Activated CD8-positive, alpha-beta memory T cell treated with anti-CD3 and anti-CD28 coated beads, Interleukin-2, amount 50 U/mL, for 48 hours (primary cell): ENCODE data around the gene LIN7A.

ENCODE experiments used
- DNase-seq: peaks from one replicate; pipeline ENCODE4 v3.0.0-alpha.2; 2020

Gene LIN7A, protein sequence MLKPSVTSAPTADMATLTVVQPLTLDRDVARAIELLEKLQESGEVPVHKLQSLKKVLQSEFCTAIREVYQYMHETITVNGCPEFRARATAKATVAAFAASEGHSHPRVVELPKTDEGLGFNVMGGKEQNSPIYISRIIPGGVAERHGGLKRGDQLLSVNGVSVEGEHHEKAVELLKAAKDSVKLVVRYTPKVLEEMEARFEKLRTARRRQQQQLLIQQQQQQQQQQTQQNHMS

DNA sequence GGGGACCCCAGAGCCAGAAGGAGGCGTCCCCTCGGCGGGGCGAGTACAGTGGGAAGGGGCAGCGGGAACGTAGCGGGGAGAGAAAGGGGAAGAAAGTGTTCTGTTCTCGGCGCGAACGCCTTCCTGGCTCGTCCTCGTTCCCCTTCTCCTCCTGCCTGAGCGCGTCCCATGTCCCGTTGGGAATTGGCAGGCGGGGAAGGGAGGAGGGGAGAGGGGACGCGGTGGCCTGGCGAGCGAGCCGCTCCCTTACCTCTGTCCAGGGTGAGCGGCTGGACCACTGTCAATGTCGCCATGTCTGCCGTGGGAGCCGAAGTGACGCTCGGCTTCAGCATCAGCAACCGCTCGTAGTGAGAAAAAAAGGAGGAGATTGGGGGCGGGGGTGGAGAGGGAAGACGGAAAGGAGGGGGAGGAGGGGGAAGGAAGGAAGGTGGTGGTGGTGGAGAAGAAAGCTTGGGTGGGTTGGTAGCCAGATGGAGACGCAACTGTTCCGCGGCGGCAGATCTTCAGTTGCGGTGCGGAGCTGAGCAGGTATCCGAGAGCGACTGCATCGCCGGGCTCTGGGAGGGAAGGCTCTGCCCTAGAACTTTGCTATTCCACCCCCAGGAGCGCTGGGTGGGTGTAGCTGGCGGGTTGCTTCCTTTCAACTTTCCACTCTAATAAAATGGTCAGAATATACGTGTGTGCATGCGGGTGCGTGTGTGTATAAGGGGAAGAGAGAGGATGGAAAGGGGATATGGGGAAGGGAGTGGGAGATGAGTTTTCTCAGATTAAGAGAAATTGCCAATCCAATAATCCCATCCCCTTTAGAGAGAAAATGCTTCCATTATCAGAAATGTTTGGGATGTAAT, at the start of gene LIN7A:
LIN7A (minus strand) TSS at position 544 of the 848 bp plus-strand sequence; CDS start at position 332, 212 bp downstream.
- DNase-seq, result no peak

DNA sequence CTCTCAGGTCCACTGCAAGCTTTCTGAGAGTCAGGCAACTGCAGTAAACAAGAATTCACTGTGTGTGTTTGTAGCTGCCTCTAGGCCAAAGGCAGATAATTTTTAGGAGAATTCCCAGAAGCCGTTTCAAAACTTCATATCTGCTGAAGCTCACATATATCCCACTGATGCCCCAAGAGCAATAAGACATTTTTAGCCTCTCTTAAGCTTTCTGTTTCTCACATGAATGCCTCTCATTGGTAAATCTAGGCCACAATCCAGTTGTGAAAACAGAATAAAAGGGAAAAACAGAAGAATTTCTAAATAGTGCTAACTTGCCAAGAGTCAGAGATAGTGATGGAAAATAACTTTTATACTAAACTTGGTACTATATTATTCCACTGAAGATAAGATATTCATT, 48.5 kb upstream of the LIN7A start:
- no peak for DNase-seq

DNA sequence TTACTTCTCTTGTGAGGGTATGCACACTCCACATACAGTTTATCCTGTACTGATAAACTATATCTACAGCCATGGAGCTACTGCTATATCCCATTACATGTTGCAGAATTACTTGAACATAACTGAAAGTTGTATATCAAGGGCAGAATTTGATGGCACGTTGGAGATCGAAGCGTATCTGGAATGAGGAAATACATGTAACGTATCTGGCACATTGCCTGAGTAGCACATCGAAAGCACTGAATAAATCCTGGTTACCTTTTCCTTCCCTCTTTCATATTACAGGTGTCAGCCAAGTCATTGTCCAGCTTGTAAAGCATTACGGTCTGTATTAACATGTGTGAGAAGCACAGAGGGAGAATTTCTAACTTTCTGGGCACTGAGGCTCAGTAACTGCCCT, 42.1 kb upstream of the LIN7A start:
- DNase-seq, result no peak

DNA sequence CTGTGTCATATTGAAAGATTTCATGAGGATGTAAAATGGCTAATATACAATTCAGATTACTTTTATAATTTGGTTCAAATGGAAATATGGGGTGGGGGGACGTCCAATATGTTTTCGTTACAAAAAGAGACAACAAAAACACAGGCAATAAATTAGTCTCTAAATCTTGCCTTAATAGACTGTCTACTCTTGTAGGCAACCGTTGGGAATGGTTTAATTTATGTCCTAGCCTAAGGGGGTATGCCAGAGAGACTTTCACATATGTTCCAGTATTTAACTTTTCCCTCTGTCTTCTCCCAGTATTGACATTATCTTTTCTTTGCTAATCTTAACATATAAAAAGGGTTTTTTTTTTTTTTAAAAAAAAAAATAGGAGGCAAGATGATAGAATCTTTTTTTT, 41.5 kb upstream of the LIN7A start:
- DNase-seq, result no peak

DNA sequence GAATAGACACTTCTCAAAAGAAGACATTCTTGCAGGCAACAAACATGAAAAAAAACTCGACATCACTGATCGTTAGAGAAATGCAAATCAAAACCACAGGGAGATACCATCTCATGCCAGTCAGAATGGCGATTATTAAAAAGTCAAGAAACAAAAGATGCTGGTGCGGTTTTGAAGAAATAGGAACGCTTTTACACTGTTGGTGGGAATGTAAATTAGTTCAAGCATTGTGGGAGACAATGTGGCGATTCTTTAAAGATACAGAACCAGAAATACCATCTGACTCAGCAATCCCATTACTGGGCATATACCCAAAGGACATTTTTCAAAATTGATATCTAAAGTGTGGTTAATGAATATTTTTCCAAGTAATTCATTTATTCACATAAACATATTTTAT, 39.6 kb upstream of the LIN7A start:
- DNase-seq, result no peak

DNA sequence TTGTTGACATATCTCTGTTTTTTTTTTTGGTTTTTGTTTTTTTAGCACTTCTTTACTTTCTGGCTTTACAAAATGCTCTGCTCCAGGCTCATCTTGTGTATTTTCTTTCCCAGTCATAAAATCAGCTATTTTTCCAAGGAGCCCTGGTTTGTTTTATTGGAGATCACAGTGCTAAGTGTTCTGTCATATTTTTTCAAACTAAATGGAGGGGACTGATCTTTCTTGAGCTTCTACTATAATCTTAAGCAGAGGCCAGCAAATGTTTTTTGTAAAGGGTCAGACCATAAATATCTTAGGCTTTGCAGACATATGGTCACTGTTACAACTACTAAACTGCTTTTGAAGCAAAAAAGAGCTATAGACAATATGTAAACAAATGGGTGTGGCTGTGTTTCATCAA, 30.6 kb upstream of the LIN7A start:
- no peak for DNase-seq

DNA sequence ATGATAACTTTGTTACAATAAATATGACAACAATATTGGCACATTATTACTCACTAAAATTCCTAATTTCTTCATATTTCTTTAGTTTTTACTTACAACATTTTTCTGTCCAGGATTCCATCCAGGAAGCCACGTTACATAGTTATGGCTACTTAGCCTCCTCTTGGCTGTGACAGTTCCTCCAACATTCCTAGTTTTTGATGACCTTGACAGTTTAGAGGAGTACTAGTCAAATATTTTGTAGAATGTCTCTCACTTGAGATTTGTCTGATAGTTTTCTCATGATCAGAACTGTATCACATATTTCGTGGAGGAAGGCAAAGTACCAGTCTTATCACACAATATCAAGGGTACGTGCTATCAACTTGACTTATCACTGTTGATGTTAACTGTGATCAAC, 29.8 kb upstream of the LIN7A start:
- no peak for DNase-seq

DNA sequence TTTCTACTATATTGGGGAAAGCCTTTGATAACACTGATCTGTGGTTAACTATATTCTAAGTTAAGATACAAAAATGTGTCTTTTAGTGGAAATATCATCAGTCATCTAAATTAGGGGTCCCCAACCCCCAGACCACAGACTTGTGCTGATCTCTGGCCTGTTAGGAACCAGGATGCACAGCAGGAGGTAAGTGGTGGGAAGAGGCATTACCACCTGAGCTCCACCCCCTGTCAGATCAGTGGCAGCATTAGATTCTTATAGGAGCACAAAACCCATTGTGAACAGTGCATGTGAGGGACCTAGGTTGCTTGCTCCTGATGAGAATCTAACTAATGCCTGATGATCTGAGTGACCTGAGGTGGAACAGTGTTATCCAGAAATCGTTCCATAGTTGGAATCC, 28.3 kb upstream of the LIN7A start:
- DNase-seq, result no peak

DNA sequence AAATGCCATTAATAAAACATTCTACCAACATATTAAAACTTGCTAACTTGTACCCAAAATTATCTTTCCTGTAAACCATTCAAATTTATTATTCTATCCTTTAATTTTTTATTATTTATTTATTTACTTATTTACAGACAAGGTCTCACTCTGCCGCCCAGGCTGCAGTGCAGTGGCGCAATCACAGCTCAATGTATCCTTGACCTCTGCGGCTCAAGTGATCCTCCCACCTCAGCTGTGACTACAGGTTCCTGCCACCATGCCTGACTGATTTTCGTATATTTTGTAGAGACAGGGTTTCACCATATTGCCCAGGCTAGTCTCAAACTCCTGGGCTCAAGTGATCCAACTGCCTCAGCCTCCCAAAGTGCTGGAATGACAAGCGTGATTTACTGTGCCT, 20.4 kb upstream of the LIN7A start:
- no peak for DNase-seq

DNA sequence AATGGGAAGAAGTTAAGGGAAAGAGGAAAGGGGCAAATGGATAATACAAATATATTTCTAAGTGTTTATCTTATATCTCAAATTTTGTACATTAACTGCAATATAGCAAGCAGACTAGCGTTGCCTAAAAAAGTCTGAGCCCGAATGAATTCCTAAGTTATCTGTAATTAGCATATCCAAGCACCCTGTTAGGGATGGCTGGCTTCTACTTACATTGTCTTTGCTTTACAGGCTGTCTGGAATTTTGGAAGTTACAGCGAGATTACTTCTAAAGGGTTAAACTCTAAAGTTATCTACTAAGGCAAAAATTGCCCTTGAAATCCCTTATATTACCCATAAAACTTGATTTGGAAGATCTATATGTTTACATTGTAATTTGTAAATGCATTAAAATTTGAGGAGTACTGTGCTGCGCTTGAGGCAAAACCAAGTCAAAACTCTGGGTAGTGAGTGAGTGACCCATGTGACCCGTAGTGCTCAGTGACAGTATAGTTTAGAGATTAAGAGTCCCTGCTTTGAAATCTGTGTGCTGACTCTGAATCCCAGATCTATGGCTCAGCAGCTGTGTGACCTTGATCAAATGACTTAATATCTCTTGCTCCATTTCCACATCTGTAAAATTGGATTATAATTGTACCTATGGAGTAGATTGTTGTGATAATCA, 17.3 kb upstream of the LIN7A start:
- DNase-seq, result no peak

DNA sequence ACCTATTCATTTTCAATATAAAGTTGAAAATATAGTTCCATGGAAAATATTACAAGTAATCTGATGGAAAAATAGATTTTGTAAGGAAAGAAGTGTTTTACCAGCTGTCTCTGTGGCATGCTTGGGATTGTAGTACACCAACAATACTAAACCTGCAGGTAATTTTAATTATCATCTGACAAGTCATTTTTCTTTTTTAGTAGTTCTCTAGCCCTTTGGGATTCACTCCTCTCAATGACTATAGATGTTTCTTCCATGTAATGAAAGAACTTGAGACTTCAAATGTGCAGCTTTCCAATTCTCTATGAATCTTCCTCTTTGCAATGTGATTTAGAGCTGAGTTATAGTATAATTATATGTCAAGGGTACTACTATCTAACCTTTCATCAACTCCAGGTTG, 14.7 kb upstream of the LIN7A start:
- no peak for DNase-seq

DNA sequence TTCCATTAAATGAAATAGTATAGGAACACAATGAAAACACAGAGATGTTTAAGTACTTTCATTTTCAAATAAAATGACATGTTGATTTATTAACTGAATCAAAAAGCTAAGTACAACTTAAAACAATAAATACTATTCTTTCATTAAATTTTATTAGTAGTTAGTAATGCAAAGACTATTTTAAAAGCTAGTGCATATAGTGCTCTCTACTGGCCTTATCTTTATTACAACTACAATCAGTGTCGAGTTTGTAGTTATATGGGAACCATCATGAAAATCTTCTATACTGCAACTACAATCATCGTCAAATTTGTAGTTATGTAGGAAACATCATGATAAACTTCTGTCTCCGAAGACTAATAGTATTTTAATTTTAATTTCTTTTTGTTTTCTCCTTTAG, 8.9 kb upstream of the LIN7A start:
- no peak for DNase-seq

DNA sequence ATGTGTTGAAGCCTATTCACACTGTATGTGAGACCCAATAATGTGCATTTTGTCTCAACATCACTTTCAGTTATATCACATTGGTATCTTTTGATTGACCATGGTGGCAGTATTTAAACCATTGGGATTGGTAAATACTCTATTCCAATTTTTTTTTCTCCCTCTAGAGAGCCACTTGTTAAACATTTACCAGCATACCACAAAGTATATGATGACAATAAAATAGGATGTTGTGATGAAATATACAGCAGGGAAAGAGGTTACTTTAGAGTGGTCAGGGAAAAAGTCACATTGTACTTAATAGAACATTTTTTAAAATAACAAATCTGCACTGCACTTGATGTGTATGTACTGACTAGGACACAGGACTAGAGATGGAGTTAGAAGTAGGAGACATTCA, 5.6 kb upstream of the LIN7A start:
- no peak for DNase-seq

DNA sequence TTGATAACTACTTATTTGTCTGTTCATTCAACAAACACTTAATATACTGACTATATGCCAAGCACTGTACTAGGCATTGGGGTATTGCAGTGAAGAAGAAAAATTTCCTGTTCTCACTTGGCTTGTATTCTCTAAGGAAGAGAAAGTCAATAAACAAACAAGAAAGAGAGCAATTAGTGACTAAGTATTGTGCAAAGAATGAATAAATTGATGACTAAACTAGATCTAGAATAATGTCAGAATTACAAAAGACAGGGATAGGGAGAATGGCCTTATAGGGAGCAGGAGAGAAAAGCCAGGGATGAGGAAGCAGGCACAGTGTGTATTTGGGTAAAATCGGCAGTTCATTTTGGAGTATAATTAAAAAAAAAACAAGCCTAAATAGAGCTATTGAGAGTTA, 4.2 kb upstream of the LIN7A start:
- no peak for DNase-seq

DNA sequence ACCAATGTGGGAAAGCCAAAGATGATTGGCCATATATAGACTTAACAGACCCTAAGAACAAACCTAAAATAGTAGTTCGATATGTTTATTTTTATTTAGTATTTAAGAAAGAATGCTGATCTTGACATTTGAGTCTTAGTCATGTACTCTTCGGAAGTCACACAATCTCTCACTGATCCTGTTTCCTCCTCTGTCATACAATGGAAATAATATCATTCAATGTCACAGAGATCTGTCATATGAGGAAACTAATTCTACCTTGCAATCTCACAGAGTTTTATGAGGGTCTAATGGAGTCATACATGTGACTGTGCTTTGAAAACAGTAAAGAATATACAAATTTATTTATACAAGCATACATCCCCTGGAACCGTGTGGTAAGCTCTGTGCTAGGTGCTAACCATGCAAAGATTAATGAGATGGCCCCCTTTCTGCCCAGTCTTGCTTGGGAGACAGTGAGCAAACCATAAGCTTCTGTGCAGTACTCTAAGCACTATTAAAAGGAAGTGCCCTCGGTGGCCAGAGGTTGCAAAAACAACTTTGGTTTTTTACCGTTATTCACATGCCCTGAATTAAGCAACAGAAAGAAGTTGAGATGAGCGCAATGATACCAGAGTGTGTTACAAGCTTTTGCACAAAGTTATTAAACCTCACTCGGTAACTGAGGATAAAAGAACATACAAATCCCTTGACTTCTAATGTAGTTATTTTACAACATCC, 1.7 kb upstream of the LIN7A start:
- no peak for DNase-seq

DNA sequence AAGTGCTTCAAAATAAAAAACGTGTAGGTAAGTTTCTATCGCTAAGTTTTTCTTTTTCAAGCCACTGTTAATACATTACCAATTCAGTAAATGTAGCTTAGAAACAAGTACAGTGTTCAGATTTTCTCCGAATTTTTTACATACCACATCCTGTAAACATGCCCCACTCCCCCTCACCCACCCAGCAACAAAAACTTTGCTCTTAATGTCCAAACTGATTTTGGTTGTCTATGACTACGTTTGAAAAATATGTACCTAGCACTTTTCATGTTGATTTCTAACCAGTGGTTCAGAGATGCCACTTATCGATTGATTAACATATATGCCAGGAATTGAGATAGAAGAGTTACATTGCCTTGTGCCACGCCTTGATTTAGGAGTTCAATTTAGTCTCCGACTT, 663 bp upstream of the LIN7A start:
- DNase-seq, result no peak

DNA sequence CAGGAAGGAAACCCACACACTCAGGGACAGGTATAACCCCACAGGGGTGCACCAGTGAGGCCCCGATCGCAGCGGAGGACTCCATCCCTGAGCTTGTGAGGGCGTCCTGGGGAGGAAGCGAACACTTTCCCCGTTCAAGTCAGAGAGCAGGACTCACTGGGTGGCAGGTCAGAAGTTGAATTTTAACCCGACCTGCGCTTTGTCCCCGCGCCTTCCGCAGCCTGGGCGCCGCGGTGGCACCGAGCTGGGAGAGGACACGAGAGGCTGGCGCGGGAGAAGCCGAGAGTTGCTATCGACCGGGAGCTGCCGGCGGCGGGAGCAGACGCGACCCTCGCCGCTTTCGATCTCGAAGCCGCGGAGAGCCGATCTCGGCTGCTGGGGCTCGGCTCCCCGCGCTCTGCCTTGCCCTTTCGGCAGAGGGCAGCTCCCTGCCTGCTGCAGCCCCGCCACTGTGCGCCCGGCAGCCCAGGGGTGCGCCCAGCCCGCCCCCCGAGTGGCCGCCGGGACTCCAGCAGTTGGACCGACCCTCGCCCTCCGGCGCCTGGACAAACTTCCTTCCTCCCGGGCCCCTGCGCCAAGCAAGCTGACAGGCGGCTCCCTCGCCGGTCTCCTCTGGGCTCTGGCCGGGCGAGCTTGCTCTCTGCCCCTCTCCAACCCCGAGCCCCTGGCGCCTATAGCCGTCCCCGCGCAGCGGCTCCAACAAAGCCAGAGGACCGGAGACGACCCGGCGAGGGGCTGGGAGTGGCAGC, 918 bp downstream of the LIN7A start:
- no peak for DNase-seq

DNA sequence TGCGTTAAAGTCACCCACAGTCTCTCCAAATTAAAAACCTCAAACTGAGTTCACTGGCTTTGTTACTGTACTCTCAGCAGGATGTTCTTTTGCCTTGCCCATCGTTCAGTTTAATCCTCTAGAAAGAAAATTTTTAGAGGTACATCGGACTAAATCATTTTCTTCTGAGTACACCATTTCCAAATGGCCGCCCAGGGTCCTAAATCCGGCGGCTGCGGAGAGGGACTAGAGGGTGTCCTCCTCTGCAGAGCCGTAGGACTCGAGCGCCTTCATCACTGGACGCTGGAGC, 1.4 kb downstream of the LIN7A start:
- DNase-seq, result no peak

DNA sequence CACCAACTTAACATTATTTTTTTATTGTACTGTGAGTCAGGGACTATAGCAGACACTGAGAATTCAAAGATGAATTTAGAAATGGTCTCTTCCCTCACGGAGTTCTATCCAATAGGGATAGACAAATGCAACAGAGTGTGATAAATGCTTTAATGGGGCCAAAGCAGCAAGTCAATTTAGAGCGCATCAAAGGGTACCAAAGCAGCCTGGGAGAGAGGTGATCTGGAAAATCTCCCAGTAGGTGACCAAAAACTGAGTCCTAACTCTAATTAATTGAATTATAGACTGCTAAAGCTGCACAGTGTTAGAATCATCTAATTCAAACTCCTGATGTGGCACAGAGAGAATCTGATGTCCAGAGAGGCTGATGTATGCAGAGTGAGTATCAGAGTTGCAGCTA, 2.6 kb downstream of the LIN7A start:
- DNase-seq, result no peak

DNA sequence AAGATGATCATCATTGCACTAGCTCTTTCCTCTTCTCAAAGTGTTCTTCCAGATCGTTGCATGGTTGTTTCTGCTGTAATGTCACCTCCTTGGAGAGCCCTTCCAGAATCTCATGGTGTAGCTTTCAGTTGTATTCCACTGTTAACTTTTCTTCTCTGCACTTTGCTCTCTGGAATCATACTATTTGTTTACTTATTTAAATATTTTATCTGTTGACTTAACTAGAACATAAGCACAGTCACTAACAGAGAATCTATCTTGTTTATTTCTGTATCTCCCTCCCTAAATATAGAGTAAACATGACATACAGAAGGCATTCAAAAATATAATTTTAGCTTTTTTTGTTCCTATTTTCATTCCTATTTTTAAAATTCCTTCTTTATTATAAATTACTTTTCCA, 11.8 kb downstream of the LIN7A start:
- DNase-seq, result no peak

DNA sequence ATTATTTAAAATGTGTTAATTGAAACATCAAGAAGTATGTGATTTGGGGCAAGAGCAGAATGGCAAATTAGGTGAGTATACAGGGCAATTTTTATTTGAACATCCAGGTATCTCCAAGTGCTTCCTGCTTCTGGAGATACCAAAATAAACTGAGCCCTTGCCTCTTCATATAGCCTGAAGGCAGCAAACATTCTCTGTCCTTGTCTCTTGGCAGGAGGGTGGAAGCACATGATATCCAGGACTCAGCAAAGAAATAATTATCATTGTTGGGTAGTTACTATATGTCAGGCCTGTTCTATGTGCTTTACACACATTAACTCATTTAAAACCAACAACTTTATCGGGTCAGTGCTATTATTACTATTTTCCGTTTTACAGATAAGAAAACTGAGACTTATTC, 12.5 kb downstream of the LIN7A start:
- no peak for DNase-seq

DNA sequence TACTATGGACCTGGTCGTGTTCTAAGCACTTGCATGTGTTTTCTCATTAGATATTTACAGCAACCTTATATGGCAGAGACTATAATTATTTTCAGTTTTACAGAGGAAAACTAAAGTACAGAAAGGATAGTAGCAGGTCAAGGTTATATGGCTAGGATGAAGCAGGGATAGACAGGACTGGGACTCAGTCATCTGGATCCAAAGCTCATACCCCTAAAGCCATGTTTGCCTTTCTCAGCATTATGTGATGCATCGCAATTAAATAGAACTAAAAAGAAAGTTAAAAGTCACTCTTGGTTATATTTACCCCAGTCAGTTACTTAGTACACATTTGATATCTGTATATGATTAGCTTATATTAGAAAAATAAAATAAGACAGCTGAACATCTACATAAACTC, 13.3 kb downstream of the LIN7A start:
- DNase-seq, result no peak

DNA sequence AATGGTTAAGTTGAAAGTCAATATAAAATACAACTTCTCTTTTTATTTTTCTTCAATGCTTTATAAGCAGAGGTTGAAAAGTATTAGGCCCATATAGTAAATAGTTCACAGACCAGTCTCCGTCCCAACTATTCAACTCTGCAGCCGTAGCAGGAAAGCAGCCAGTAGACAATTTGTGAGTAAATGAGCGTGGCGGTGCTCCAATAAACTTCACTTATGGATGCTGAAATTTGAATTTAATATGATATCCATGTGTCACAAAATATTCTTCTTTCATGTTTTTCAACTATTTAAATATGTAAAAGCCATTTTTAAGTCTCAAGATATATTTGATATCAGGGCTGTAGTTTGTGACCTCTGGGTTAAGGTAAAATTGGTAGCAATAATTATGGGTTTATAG, 17.7 kb downstream of the LIN7A start:
- no peak for DNase-seq
